PC-9 (cell line): ENCODE measurements around the gene PCNX1.

Experiments
- EZH2 ChIP-seq: fragments of 200-600 bp; sonication (generic); IDR thresholded peaks from 2 replicates; pipeline ENCODE4 v1.8.0; 2017; ENCODE audit warnings: antibody characterized with exemption, low read depth
- TF ChIP-seq, protein P1 (sequence below): fragments of 200-600 bp; sonication (generic); conservative IDR thresholded peaks from 2 replicates; pipeline ENCODE4 v1.6.1; 2017; ENCODE audit warnings: mixed run types, antibody characterized with exemption, mild to moderate bottlenecking, moderate library complexity

DNA sequence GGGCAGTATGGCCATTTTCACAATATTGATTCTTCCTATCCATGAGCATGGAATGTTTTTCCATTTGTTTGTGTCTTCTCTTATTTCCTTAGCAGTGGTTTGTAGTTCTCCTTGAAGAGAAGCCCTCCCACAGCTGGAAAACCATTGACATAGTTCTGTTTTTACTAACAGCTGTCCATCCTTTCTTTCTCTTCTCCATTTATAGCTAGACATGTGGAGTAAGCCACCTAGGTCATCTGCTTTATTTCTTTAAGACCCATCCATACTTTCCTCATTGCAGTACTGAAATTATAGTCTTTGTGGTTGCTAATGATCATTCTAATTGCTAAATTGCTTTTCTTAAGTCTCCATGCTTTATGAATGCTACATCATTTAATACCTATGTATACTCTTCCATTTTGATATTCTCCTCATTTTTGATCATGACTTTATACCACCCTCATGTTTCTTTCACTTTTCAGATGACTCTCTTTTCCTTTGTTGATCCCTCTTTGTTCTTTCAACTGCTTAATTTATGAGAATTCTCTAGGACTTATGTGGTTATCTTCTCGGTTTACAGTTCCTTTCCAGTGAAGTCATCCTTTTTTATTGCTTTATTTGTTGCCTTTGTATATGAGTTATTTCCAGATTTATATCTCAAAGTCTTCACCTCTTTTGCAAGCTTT is 114.2 kb downstream of the PCNX1 start:
- TF ChIP-seq, protein P1, sequence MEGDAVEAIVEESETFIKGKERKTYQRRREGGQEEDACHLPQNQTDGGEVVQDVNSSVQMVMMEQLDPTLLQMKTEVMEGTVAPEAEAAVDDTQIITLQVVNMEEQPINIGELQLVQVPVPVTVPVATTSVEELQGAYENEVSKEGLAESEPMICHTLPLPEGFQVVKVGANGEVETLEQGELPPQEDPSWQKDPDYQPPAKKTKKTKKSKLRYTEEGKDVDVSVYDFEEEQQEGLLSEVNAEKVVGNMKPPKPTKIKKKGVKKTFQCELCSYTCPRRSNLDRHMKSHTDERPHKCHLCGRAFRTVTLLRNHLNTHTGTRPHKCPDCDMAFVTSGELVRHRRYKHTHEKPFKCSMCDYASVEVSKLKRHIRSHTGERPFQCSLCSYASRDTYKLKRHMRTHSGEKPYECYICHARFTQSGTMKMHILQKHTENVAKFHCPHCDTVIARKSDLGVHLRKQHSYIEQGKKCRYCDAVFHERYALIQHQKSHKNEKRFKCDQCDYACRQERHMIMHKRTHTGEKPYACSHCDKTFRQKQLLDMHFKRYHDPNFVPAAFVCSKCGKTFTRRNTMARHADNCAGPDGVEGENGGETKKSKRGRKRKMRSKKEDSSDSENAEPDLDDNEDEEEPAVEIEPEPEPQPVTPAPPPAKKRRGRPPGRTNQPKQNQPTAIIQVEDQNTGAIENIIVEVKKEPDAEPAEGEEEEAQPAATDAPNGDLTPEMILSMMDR, result no peak
- no peak for TF ChIP-seq EZH2
